Fibroblast of lung (primary cell): ENCODE data around the gene SIM1. TPM values are rescaled to one million over a fixed set of nuclear protein-coding genes. Genes with fewer than 3 reads are reported as not detected.

ENCODE experiments used
- DNase-seq, 2 donors: peaks; one replicate each; pipeline versions ENCODE4 v3.0.0 to v3.0.0-alpha.2; 2010; ENCODE audit warnings: low read depth in 2 of 2
- H2AFZ ChIP-seq: 2 replicates; pipeline ENCODE4 v1.5.1; 2012; ENCODE audit warnings: low read length, control low read depth, inconsistent platforms
- H3K27ac ChIP-seq: 2 replicates; pipeline ENCODE4 v1.5.1; 2011; ENCODE audit warnings: low read length, control low read depth; ENCODE audit not compliant: insufficient read depth
- H3K27me3 ChIP-seq: 2 replicates; pipeline ENCODE4 v1.5.1; 2011; ENCODE audit warnings: mild to moderate bottlenecking, low read length; ENCODE audit not compliant: control insufficient read depth, insufficient read depth
- H3K36me3 ChIP-seq: 2 replicates; pipeline ENCODE4 v1.5.1; 2011; ENCODE audit warnings: low read length; ENCODE audit not compliant: control insufficient read depth, insufficient read depth
- H3K4me1 ChIP-seq: 2 replicates; pipeline ENCODE4 v1.5.1; 2011; ENCODE audit warnings: low read length; ENCODE audit not compliant: control insufficient read depth, insufficient read depth; ENCODE audit errors: extremely low read depth
- H3K4me2 ChIP-seq: 2 replicates; pipeline ENCODE4 v1.5.1; 2011; ENCODE audit warnings: low read length, control low read depth; ENCODE audit not compliant: insufficient read depth; ENCODE audit errors: extremely low read depth
- H3K4me3 ChIP-seq, 4 experiments: fragments of 200-600 bp in 1 of 4; sonication (generic) in 1 of 4; replicated peaks in 1 of 4; 2 replicates each; pipeline ENCODE4 v1.5.1; 2011 to 2016; ENCODE audit warnings: low read length in 4 of 4, low read depth in 3 of 4, mild to moderate bottlenecking in 3 of 4, control low read depth in 2 of 4, inconsistent platforms in 1 of 4, mixed read lengths in 1 of 4; ENCODE audit not compliant: insufficient read depth in 1 of 4; ENCODE audit errors: control extremely low read depth in 1 of 4
- H3K79me2 ChIP-seq: 2 replicates; pipeline ENCODE4 v1.5.1; 2012; ENCODE audit warnings: mild to moderate bottlenecking, low read length, inconsistent platforms; ENCODE audit not compliant: control insufficient read depth, insufficient read depth
- H3K9ac ChIP-seq: 2 replicates; pipeline ENCODE4 v1.5.1; 2011; ENCODE audit warnings: mild to moderate bottlenecking, low read length, control low read depth; ENCODE audit not compliant: insufficient read depth
- H3K9me3 ChIP-seq: 2 replicates; pipeline ENCODE4 v1.5.1; 2012; ENCODE audit warnings: low read depth, low read length; ENCODE audit not compliant: control insufficient read depth, insufficient read depth
- H4K20me1 ChIP-seq: 2 replicates; pipeline ENCODE4 v1.5.1; 2011; ENCODE audit warnings: low read length; ENCODE audit not compliant: control insufficient read depth, insufficient read depth; ENCODE audit errors: extremely low read depth
- EZH2 ChIP-seq: IDR thresholded peaks from 2 replicates; pipeline ENCODE4 v1.5.1; 2012; ENCODE audit warnings: low read length, control low read depth, mild to moderate bottlenecking; ENCODE audit errors: missing control alignments
- polyA plus RNA-seq, 2 donors: library from polyadenylated mRNA; depleted of rRNA in 1 of 2; stranded (reverse) in 1 of 2; unstranded in 1 of 2; fragments of >200 nt; gene quantifications; 2 replicates each; pipeline ENCODE4 v1.2.1, GENCODE V29; 2011 to 2012; ENCODE audit warnings: missing spikeins in 1 of 2
- total RNA-seq: library from RNA; depleted of rRNA; stranded (reverse); fragments of >200 nt; gene quantifications from 2 replicates; pipeline ENCODE4 v1.2.1, GENCODE V29; 2014
- TF ChIP-seq, protein P1 (sequence below), 2 donors: IDR thresholded peaks in 1 of 2; conservative IDR thresholded peaks in 1 of 2; 1 replicate in 1 of 2; 2 replicates in 1 of 2; pipeline ENCODE4 v1.5.1; 2011 to 2012; ENCODE audit warnings: low read length in 2 of 2, control low read depth in 1 of 2, inconsistent platforms in 1 of 2, low read depth in 1 of 2, mild to moderate bottlenecking in 1 of 2

The SIM1 gene
- total and polyA plus RNA-seq, 2 donors (not counting 1 experiment from before 2014, with no cell fraction given): not detected

DNA sequence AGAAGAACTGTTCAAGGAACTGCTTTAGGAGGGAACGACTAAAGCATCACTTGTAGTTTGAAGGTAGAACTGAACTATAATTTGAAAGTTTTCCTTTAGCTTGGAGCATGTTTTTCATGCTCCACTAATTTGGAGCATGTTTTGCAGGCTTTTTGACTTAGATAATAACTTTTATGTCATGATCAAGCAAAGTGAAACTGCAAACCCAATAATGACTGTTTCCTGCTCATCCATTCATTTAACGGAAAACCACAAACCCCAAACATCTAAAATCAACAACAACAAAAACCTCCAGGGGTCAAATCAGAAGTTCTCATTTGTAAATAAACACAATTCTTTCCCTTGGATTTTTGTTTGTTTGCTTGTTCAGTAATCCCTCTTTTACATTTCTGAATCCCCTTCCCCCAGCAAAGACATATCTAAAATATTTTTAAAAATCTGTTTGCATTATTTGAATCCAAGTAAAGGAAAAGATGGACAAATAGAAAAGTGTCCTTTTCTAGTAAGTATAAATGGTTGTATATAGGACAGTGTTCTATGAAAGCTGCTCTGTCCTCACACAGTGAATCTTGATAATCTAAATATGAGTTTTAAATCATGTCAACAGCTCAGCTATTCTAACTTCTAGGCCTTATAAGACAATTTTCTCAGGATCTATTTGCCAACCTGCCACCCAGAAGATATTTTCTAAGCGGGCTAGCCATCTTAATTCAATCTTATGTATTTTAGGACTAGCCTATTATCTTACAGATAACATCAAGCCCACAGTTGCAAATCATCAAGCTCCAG is 2.6 kb downstream of the SIM1 start:
- Histone ChIP-seq H3K9me3 (no peaks in the 10 kb centered on the region), H4K20me1 (no peaks in the 10 kb centered on the region), H3K36me3 (no peaks in the 10 kb centered on the region), H3K79me2 (no peaks in the 10 kb centered on the region), H3K27me3 (peaks cover 85% of the 10 kb centered on the region), H3K27ac (no peak overlapping the region), H3K4me2 (no peak overlapping the region), H3K4me1 (no peaks in the 10 kb centered on the region), H3K4me3 (no peak overlapping the region), H2AFZ (no peak overlapping the region), H3K9ac (no peak overlapping the region)
- no peak for DNase-seq
- TF ChIP-seq, protein P1, sequence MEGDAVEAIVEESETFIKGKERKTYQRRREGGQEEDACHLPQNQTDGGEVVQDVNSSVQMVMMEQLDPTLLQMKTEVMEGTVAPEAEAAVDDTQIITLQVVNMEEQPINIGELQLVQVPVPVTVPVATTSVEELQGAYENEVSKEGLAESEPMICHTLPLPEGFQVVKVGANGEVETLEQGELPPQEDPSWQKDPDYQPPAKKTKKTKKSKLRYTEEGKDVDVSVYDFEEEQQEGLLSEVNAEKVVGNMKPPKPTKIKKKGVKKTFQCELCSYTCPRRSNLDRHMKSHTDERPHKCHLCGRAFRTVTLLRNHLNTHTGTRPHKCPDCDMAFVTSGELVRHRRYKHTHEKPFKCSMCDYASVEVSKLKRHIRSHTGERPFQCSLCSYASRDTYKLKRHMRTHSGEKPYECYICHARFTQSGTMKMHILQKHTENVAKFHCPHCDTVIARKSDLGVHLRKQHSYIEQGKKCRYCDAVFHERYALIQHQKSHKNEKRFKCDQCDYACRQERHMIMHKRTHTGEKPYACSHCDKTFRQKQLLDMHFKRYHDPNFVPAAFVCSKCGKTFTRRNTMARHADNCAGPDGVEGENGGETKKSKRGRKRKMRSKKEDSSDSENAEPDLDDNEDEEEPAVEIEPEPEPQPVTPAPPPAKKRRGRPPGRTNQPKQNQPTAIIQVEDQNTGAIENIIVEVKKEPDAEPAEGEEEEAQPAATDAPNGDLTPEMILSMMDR (conservative IDR thresholded peaks at IDR 0.05 in 1 of 2, IDR thresholded peaks at IDR 0.05 in 1 of 2; ENCODE audit: low read depth in 1 of 2, low read length in 2 of 2): no peak
- TF ChIP-seq EZH2: no peak

DNA sequence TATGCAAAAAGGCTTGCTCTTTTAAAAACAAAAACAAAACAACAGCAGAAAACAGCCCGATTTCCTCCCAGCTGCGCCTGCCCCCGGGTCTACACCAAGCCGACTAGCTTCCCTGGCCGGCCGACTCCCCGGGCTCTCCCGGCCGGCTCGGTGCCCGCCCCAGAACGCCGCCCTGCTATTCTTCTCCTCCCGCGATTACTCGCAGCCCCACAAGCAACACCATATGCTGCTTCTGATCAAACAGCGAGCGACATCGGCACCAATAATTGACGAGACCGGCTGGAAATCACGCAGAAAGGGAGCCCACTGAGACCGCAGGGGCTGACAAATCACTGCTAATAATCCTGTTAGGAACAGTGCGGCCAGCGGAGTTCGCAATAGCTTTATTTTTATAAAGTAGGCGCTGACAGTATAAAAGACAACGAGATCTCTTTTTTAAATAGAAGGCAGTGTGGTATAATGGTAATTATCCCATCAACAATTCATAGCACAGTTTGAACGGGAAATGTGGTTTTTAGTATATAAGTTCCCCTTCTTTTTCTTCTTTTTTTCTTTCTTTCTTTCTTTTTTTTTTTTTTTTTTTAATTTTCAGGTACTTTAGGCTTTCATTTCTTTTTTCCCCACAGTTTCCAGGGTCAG is 3.3 kb downstream of the SIM1 start:
- Histone ChIP-seq H3K4me1 (no peaks in the 10 kb centered on the region), H3K36me3 (no peaks in the 10 kb centered on the region), H3K9ac (no peak overlapping the region), H3K79me2 (no peaks in the 10 kb centered on the region), H4K20me1 (no peaks in the 10 kb centered on the region), H3K9me3 (no peaks in the 10 kb centered on the region), H2AFZ (no peak overlapping the region), H3K27me3 (peaks cover 85% of the 10 kb centered on the region), H3K4me3 (no peak overlapping the region), H3K4me2 (no peak overlapping the region), H3K27ac (no peak overlapping the region)
- peak in 1 of 2 donors; percentile 18 for DNase-seq
- peak; percentile 77 for TF ChIP-seq EZH2
- TF ChIP-seq, protein P1 (conservative IDR thresholded peaks at IDR 0.05 in 1 of 2, IDR thresholded peaks at IDR 0.05 in 1 of 2; ENCODE audit: low read depth in 1 of 2, low read length in 2 of 2): no peak

DNA sequence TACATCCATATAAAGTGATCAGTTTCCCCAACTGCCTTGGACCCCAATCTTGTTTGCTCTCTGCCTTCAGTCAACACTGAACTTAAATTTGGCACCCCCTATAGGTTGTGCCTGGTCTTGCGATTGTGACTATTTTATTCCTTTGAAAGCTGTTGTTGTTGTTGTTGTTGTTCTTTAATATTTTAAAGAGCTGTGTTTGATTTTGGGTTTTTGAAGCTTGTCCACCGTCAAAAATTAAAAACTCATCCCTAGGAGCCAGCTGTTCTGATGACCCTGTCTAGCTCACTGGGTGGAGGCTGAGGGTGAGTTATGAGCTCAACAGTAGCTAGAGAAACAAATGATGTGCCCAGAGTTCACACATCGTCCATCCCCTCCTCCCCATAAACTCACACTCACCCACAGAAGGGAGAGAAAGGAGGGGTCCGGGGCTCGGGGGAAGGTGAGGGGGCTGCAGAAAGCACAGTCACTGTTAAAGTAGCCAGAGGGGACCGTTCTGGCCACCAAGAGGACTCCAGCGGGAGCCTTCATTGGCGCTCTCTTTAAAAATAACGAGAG is 4.0 kb downstream of the SIM1 start:
- H3K27ac ChIP-seq: no peak overlapping the region
- no peak overlapping the region for H3K4me2 ChIP-seq
- DNase-seq: no peak
- no peaks in the 10 kb centered on the region for H3K36me3 ChIP-seq
- no peaks in the 10 kb centered on the region for H3K9me3 ChIP-seq
- H3K9ac ChIP-seq: no peak overlapping the region
- H3K27me3 ChIP-seq: peaks cover 85% of the 10 kb centered on the region
- H3K4me1 ChIP-seq: no peaks in the 10 kb centered on the region
- H3K79me2 ChIP-seq: no peaks in the 10 kb centered on the region
- no peak overlapping the region for H3K4me3 ChIP-seq
- H2AFZ ChIP-seq: no peak overlapping the region
- no peaks in the 10 kb centered on the region for H4K20me1 ChIP-seq
- TF ChIP-seq EZH2: no peak
- TF ChIP-seq, protein P1 (conservative IDR thresholded peaks at IDR 0.05 in 1 of 2, IDR thresholded peaks at IDR 0.05 in 1 of 2; ENCODE audit: low read depth in 1 of 2, low read length in 2 of 2): peak; percentile 14 to 36
